Suprapubic skin (tissue), 4 donors: ENCODE data around the gene CHTOP. TPM values are rescaled to one million over a fixed set of nuclear protein-coding genes. Genes with fewer than 3 reads are reported as not detected.

Experiments used
- DNase-seq, 2 donors: peaks; one replicate each; pipeline ENCODE4 v3.0.0-alpha.2; 2019; ENCODE audit warnings: low spot score in 2 of 2
- H3K27ac ChIP-seq: fragments of 200-600 bp; sonication (generic); one replicate; pipeline ENCODE4 v1.5.1; 2019
- H3K27me3 ChIP-seq: fragments of 200-600 bp; sonication (generic); one replicate; pipeline ENCODE4 v1.5.1; 2019
- H3K36me3 ChIP-seq: fragments of 200-600 bp; sonication (generic); one replicate; pipeline ENCODE4 v1.5.1; 2019
- H3K4me1 ChIP-seq: fragments of 200-600 bp; sonication (generic); one replicate; pipeline ENCODE4 v1.5.1; 2019
- H3K4me3 ChIP-seq: fragments of 200-600 bp; sonication (generic); one replicate; pipeline ENCODE4 v1.5.1; 2019; ENCODE audit warnings: mild to moderate bottlenecking
- H3K9me3 ChIP-seq: fragments of 200-600 bp; sonication (generic); one replicate; pipeline ENCODE4 v1.5.1; 2019
- CTCF ChIP-seq, 2 donors: fragments of 200-600 bp in 1 of 2; fragments of 450-650 bp in 1 of 2; sonication (generic) in 1 of 2; IDR thresholded peaks; one replicate each; pipeline ENCODE4 v1.5.1; 2016 to 2019; ENCODE audit warnings: antibody characterized with exemption in 2 of 2, mild to moderate bottlenecking in 1 of 2, moderate library complexity in 1 of 2
- EP300 ChIP-seq: sonication (generic); formaldehyde crosslinking; IDR thresholded peaks from one replicate; pipeline ENCODE4 v1.6.1; 2017; ENCODE audit warnings: antibody characterized with exemption
- POLR2A ChIP-seq, 2 donors: fragments of 450-650 bp; IDR thresholded peaks; one replicate each; pipeline ENCODE4 v1.6.1; 2017; ENCODE audit warnings: antibody characterized with exemption in 2 of 2, mild to moderate bottlenecking in 2 of 2, moderate library complexity in 2 of 2
- POLR2AphosphoS5 ChIP-seq, 3 donors: sonication (generic); formaldehyde crosslinking; IDR thresholded peaks; one replicate each; pipeline ENCODE4 v1.6.1; 2017; ENCODE audit warnings: antibody characterized with exemption in 3 of 3
- WGBS: methylation state at CpG from one replicate; pipeline ENCODE4 v1.1.5; 2018; 5-methylcytosine and 5-hydroxymethylcytosine counted together
- total RNA-seq, 4 donors: library from RNA; depleted of rRNA; stranded (reverse); fragments of >200 nt; gene quantifications; one replicate each; pipeline ENCODE4 v1.1.0, GENCODE V29; 2016

The CHTOP gene
- total RNA-seq, 4 donors from 2014 or later, result 56.8 to 78.1 (median 58.2) TPM

- peak overlapping the region; percentile 12 for H3K27ac ChIP-seq
- H3K4me3 ChIP-seq, result no peak overlapping the region
- no peaks in the 10 kb centered on the region for H3K27me3 ChIP-seq
- H3K9me3 ChIP-seq, result no peaks in the 10 kb centered on the region
- DNase-seq, result peak in 1 of 2 donors; percentile 55
- TF ChIP-seq CTCF (IDR thresholded peaks at IDR 0.05) (no peak), POLR2A (IDR thresholded peaks at IDR 0.05) (no peak), EP300 (no peak), POLR2AphosphoS5 (IDR thresholded peaks at IDR 0.05) (no peak)
- peaks cover 43% of the 10 kb centered on the region for H3K36me3 ChIP-seq
- WGBS, result 50% methylated on average over 2 of the region's 2 CpGs
- H3K4me1 ChIP-seq, result peaks cover 10% of the 10 kb centered on the region
Observed at GRCh38 chr1:153647346-153647714, 13.5 kb downstream of the CHTOP start.

DNA sequence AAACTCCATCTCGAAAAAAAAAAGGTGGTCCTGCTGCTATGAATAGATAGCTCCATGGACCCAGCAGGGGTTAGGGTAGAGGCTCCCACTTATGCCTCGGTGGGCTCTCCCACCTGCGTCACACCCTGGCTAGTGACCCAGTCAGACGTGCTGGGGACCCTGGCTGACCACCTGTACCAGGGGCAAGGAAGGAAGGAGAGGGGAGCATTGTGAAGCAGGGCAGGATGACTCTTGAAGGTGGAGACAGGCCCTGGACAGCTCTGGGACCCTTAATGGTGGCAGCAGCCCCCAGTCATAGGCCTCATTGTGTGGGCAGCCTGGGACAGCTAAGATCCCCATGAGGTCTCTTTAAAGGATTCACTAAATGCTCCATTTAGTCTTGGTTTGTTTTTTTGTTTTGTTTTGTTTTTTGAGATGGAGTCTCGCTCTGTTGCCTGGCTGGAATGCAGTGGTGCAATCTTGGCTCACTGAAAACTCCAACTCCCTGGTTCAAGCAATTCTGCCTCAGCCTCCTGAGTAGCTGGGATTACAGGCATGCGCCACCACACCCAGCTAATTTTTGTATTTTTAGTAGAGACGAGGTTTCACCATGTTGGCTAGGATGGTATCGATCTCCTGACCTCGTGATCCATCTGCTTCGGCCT, 14.3 kb downstream of the CHTOP start:
- H3K36me3 ChIP-seq, result peaks cover 36% of the 10 kb centered on the region
- peak in 1 of 2 donors; percentile 57 for DNase-seq
- no peak overlapping the region for H3K4me3 ChIP-seq
- peaks cover 10% of the 10 kb centered on the region for H3K4me1 ChIP-seq
- no peaks in the 10 kb centered on the region for H3K27me3 ChIP-seq
- WGBS, result 76% methylated on average over 10 of the region's 10 CpGs
- H3K27ac ChIP-seq, result no peak overlapping the region
- H3K9me3 ChIP-seq, result no peaks in the 10 kb centered on the region
- TF ChIP-seq CTCF (IDR thresholded peaks at IDR 0.05), result no peak
- TF ChIP-seq EP300, result no peak
- no peak for TF ChIP-seq POLR2AphosphoS5 (IDR thresholded peaks at IDR 0.05)
- no peak for TF ChIP-seq POLR2A (IDR thresholded peaks at IDR 0.05)

DNA sequence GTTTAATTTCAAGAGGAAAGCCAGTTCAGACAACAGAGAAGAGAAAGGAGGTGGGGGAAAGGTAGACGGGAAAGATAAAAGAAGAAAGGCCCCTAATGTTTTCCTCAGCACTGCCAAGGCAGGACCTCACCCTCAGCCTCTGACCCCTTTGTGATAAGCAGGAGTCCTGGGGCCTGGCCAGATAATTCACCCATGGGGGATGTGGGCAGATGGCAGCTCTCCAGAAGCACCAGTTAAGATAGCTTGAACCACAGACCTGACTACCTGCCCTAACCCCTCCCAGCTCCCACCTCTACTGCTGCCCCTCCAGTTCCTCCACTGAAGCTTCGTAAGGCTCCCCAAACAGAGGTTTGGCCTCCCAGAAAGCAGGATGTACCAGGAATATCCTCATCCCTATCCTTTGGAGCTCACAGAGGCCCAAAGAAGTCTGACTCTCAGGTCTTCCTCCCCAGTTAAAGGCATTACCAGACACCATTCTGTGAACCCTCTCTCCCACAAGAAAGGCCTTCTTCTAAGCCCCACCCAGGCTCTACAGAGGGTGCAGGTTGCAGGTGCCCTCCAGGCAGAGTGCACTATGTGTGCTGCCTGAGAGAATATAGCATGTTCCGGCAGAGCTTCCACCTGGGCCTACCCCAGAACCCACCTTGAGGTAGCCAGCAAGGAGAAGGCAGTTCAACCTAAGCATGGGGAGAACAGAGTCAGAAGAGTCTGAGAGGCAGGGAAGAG, 15.4 kb downstream of the CHTOP start:
- peak; percentile 51 to 73 for DNase-seq
- TF ChIP-seq CTCF (IDR thresholded peaks at IDR 0.05) (no peak), POLR2AphosphoS5 (IDR thresholded peaks at IDR 0.05) (no peak), POLR2A (IDR thresholded peaks at IDR 0.05) (no peak), EP300 (no peak)
- Histone ChIP-seq H3K27ac (no peak overlapping the region), H3K27me3 (no peaks in the 10 kb centered on the region), H3K4me1 (peaks cover 10% of the 10 kb centered on the region), H3K36me3 (peaks cover 24% of the 10 kb centered on the region), H3K4me3 (no peak overlapping the region), H3K9me3 (no peaks in the 10 kb centered on the region)
- 41% methylated on average over 3 of the region's 3 CpGs for WGBS

DNA sequence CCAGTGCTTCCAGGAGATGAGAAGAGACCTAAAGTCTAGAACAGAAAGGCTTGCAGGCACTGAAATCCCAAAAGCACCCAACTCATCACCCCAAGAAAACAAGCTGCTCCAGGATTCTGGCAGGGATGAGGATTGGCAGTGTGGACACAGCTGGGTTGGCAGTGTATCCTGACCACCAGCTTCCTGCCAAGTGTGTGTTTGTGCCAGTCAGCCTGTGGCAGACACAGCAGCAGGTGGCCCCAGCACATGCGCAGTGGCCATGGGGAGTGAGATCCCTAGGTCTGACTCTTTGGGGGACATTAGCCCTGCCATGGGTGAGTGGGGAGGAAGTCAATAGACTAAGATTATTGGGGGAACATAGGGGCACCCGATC, 16.0 kb downstream of the CHTOP start:
- Histone ChIP-seq H3K36me3 (peaks cover 18% of the 10 kb centered on the region), H3K9me3 (no peaks in the 10 kb centered on the region), H3K27me3 (no peaks in the 10 kb centered on the region), H3K4me1 (peaks cover 10% of the 10 kb centered on the region), H3K4me3 (no peak overlapping the region), H3K27ac (no peak overlapping the region)
- TF ChIP-seq CTCF (IDR thresholded peaks at IDR 0.05), result no peak
- TF ChIP-seq POLR2A (IDR thresholded peaks at IDR 0.05), result no peak
- no peak for TF ChIP-seq POLR2AphosphoS5 (IDR thresholded peaks at IDR 0.05)
- peak; percentile 62 to 65 for DNase-seq
- whole genome bisulfite sequencing, result 88% methylated on average over 2 of the region's 2 CpGs

GRCh38 chr1:153651771-153652170, 17.9 kb downstream of the CHTOP start:
- Histone ChIP-seq H3K9me3 (no peaks in the 10 kb centered on the region), H3K36me3 (peaks cover under 1% of the 10 kb centered on the region), H3K27ac (no peak overlapping the region), H3K4me1 (peaks cover 9% of the 10 kb centered on the region), H3K4me3 (no peak overlapping the region), H3K27me3 (no peaks in the 10 kb centered on the region)
- TF ChIP-seq POLR2A (IDR thresholded peaks at IDR 0.05) (no peak), EP300 (no peak), POLR2AphosphoS5 (IDR thresholded peaks at IDR 0.05) (no peak), CTCF (IDR thresholded peaks at IDR 0.05) (no peak)
- WGBS, result 67% methylated on average over 1 of the region's 1 CpG
- peak in 1 of 2 donors; percentile 20 for DNase-seq
